ENCODE data around the gene GABPB1.

Gene GABPB1

DNA sequence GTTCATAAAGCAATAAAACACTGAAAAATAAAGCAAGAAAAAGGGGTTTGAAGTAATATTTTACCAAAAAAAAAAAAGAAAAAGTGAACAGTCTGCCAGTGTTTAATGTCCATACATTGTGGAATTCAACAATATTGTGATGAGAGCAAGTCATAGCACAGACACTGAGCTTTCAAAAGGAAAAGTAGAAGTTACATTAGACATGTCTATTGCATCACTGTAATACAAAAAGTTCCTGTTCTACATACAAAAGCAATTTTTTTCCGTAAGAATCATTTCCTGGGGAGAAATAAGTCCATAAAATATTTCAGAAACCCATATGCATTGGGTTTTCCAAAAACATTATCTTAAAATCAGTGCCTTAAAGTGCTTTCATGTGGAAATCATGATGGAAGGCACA lies 77.6 kb downstream of the GABPB1 start:
- DNase-seq (ENCODE audit: low spot score), result no peak

DNA sequence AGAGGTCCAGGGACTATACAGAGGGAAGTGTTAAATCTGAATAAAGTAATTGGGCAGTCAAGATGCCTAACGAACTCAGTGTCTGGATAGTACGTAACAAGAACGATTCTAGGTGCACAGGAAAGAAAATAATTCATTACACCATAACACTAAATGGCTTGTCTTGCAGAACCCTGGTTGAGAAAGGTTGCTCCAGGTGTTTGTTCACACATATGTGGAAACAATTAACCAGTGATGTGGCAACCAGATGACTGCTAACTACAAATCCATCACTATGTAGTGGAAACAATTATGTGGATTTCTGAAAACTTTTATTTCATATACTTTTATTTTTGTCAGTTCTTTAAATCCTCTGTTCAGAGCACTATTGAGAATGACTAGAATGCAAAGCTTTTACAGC lies 79.1 kb downstream of the GABPB1 start:
- DNase-seq (ENCODE audit: low spot score), result no peak

DNA sequence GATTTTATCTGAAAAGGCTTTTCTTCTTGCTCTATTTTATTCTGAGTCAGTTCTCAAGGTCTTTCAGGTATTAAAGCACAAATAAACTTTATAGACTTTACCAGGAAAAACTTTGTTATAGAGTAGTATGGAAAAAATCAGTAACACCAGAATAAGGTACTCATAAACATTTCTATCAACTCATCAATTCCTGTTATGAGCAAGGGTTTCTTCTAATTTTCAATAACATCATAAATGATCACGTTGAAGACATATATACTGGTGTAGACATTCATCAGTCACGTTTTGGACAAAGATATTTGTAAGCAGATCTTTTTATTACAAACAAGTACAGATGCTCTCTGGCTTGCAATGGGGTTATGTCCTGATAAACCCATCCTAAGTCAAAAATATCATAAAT lies 79.9 kb downstream of the GABPB1 start:
- no peak for DNase-seq (ENCODE audit: low spot score)

DNA sequence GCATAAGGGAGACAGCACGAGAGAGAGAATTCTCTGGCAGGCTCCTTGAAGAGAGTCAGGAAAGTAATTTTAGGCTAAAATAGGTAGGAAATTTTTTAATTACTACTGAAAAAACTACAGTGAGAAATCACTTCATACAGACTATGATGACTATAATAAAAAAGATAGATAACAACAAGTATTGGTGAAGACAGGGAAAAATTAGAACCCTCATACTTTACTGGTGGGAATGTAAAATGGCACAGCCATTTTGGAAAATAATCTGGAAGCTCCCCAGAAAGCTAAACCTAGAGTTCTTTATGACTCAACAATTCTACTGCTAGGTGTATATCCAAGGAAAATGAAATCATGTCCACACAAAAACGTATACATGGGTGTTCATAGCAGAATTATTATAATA lies 87.4 kb downstream of the GABPB1 start:
- no peak for DNase-seq (ENCODE audit: low spot score)

DNA sequence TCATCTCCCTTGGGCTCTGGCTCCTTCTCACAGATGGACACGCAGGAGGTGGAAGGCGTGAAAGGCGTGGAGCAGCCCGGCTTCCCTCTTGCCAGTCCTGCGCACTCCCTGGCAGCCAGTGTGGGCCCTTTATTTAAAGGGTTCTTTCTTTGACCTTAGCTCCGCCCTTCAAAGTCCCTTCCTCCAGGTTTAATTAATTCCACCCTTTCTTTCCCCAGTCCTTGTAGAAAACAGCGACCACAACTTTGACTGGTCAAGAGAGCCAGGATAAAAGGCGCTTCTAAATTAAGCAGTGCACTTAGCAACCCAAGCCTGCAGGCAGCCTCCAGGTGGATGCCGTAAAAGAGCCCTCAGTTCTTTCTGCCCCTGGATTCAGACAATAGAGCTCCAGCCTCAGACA lies 89.4 kb downstream of the GABPB1 start, which contains the start of gene HDC:
Gene HDC, minus strand, starts transcription at position 107 of the 400 bp plus-strand sequence. Its CDS starts 103 bp downstream, at position 4.
- DNase-seq (ENCODE audit: low spot score), result no peak

DNA sequence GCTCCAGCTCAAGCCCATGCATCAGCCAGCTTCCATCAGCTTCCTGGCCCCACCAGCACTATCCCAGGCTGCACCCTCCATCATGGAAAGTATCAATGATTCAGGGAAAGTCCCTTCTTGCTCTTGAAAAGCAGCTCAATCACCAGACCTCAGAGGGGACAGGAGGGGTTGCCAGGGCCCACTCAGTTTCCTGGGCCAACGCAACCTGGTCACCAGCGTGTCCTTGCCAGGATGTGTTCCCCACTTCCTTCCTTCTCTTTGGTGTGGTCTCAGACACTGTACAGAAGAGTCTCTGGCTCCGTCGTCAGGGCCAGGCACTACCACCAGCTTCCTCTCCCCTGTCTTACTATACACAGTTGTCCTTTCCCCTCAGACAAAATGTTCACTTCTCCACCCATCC lies 92.5 kb downstream of the GABPB1 start:
- DNase-seq (ENCODE audit: low spot score), result no peak

DNA sequence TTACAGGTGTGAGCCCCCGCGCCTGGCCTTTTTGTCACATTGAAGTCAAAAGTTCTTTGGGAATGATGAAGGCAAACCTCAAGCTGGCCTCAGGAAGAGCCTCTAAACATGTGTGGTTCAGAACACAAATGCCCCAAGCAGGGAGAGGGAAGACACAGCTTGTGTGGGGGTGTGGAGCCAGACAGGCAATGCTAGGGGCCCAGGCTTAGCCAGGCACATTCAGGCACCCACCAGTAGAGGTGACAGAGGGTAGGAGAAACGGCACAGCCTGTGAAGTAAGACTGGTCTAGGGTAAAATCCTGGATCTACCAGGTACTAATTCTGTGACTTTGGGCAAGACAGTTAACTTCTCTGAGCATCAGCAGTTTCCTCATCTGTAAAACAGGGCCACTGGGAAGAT lies 93.0 kb downstream of the GABPB1 start:
- no peak for DNase-seq (ENCODE audit: low spot score)

DNA sequence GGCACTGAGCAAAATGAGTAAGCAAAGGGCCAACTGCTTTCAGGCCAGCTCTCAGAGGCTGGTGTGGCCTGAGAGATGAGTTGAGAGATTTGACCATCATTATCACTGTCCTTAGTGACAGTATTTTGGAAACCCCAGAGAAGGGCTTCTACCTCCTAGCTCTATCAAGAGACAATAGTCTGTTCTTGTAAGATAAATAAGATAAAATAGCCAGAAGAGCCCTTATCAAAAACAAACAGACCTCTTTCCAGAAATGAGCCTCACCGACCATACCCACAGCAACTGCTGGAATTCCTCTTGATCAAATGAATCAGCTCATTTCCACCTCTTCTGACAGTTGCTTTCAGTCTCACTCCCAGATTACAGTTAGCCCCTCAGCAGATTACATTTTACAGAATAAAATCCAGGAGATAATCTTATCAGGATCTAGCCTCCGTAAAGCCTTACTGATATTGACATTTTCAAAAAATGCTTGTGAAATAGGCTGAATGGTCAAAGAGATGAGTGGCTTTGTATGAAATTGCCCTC lies 94.0 kb downstream of the GABPB1 start:
- DNase-seq (ENCODE audit: low spot score), result no peak

DNA sequence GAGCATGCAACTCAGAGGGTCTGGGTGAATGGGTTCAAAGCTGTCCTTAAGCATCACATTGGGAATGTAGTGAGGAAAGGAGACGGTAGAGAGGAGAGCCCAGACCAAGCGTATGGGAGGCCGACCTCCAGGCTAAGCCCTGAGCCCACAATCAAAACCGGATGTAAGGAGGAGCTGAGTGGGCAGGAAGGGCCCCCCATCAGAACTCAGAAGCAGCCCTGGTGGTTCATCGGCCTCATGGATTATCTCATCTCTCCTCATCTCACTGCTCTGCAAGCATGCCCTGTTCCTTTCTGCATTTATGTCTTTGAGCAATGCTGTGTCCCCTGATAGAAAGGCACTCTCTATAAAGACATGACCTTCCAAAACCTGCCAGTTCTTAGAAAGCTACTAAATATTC lies 95.7 kb downstream of the GABPB1 start:
- no peak for DNase-seq (ENCODE audit: low spot score)

DNA sequence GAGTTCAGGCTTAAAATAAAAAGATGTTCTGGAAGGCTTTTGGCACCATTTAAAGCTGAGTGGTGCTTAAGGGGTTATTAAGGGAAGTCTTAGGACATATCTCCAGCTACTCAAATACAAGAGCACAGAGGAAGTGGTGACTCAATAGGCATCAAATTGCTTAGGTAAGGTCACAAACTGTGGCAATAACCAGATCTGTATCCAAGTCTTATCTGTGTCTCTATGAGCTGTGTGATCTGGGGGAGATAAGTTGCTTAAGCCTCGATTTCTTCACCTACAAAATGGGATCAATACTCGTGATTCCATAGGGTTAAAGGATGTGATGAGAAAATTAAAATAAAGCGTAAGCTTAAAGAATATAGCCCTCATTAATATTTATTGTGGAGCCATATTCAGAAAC lies 97.1 kb downstream of the GABPB1 start:
- DNase-seq (ENCODE audit: low spot score), result no peak

DNA sequence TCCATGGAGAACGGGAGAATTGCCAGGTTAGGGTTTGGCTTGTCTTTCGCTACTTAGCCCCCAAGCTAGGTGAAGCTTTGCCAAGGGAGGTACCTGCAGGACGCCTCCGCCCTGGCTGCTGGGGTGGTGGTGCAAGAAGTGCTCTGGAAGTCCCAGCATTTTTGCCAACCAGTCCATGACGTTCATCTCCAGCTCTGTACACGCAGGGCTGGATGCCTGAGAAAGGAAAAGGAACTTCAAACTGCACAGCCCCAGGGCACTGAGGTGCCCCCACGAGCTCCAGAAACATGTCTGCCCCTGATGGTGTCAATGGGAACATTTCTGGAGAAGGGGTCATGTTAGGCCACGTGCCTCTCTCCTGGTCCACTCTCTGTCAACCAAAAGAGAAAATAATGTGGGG lies 97.7 kb downstream of the GABPB1 start:
- no peak for DNase-seq (ENCODE audit: low spot score)

DNA sequence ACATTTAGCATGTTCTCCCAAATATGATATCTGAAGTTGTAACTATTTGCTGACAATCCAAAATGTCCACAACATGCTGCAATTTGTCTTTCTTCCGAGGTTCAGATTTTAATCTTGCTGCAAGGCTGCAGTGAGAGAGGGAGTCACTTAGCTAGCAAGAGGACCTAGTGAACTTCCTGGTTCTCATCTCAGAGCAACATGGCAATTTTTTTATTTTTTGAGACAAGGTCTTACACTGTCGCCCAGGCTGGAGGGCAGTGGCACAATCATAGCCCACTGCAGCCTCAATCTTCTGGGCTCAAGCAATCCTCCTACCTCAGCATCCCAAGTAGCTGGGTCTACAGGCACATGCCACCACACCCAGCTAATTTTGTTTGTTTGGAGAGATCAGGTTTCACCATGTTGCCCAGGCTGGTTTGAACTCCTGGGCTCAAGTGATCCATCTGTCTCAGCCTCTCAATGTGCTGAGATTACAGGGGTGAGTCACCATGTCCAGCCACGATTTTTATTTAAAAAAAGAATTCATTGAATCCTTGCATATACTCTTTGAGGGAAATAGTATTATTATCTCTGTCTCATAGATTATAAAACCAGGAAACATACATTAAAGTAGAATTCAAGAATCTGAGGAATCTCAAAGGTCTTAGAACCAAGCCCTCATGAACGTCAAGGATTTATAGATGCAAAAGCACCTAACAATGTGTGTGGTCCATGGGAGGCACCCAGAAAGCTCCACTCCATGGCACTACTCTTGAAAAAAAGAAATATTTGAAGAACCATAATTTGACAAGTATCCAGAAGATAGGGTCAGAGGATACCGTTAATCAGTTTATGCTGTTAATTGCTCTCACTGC lies 98.6 kb downstream of the GABPB1 start:
- no peak for DNase-seq (ENCODE audit: low spot score)

DNA sequence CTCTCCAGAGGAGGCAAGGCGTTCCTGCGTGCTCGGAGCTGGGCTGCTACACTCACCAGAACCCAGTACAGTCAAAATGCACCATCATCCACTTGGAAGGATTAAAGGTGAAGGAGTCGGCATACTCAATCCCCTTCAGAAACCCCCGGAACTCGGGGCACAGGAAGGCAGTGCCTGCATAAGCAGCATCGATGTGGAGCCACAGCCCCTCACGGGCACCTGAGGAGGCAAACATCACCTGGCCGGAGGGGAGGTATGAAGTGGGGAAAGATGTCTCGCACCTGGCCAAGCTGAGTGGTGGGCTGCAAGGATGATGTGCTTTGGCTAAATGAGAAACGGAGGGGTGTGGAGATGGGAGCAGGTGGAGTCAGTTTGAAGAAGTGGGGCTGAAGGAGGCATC lies 102.4 kb downstream of the GABPB1 start:
- no peak for DNase-seq (ENCODE audit: low spot score)

DNA sequence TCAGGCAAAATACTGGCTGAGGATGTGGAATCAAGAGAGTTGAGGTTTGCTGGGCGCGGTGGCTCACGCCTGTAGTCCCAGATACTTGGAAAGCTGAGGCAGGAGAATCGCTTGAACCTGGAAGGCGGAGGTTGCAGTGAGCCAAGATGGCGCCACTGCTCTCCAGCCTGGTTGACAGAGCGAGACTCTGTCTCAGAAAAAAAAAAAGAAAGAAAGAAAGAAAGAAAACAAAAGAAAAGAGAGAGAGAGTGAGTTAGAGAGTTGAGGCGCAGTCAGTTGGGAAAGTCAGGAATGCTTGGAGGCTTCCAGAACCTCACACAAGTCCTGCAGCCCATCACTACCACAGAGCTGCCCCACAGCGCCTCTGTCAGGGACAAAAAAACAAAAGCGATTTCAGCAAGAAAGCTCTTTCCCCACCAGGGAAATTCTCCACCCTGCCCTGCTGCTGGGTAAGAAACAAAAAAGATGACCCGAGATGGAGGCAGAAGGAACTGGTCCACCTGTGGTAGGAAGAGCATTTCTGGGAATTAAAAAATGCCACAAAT lies 103.3 kb downstream of the GABPB1 start:
- DNase-seq (ENCODE audit: low spot score), result no peak

DNA sequence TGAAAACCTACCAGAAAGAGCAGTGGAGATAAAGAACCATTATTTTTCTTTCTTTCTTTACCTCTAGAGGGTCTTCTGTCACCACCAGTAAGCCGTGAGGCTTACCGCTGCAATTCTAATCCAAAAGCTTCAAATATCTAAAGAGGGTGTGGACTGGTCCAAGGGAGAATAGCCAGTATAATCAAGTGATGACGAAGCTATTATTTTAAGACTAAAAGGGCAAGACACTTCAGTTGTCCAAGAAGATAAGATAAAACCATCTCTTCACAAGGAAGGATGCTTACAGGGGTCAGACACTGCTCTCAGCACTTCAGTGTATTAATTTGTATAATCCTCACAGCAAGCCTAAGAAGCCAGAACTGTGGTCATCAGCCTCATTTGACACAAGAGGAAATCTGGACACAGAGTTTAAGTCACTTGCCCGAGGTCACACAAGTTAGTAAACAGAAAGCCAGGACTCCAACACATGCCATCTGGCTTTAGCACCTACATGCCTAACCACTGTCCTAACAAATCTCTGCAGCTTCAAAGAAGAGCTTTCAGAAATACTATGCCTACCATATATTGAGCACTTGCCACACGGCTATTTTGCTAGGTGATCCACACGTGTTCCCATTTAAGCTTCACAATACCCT lies 104.1 kb downstream of the GABPB1 start:
- no peak for DNase-seq (ENCODE audit: low spot score)

DNA sequence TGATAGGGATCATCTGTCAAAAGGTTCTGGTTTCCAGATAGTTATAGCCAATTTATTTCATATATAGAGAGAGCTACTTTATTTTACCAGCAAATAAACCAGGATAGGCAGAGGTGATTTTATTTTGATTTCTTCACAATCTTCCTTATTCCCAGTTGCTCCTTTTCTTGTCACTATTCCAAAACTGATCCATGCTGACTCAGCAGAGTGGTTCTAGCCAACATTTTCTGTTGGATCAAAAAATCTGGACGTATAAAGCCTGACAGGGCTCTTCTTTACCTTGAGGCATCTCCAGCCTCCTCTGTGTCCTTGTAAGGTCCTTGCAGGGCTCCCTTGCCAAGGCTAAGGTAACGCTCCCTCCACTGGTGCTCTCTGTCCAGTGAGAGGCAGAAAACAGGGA lies 105.3 kb downstream of the GABPB1 start:
- no peak for DNase-seq (ENCODE audit: low spot score)

DNA sequence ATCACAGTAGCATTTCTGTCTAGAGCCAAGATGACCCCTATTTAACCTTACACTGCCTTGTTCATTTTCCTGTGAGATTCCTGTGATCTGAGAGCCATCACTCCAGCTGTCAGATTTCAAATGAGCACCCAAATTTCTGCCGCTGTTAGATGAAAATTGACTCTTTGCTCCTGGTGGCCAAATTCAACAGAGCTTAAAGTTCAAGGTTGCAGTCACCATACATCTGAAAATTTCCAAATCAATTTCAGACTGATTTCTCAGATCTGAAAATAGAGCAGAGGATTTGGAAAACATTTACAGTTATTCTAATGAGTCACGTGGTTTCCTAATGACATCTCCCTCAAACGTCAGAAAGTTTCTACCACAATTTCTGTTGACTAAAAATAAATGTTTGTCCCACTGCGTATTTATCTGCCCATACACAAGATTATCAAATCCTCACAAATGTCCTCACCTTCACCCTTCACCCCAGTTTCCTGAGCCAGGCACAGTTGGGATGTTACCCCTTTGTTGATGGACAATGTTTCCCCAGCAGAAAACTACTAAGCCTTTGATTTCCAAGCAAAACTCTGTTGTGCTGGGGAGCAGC lies 105.9 kb downstream of the GABPB1 start:
- DNase-seq (ENCODE audit: low spot score), result no peak

DNA sequence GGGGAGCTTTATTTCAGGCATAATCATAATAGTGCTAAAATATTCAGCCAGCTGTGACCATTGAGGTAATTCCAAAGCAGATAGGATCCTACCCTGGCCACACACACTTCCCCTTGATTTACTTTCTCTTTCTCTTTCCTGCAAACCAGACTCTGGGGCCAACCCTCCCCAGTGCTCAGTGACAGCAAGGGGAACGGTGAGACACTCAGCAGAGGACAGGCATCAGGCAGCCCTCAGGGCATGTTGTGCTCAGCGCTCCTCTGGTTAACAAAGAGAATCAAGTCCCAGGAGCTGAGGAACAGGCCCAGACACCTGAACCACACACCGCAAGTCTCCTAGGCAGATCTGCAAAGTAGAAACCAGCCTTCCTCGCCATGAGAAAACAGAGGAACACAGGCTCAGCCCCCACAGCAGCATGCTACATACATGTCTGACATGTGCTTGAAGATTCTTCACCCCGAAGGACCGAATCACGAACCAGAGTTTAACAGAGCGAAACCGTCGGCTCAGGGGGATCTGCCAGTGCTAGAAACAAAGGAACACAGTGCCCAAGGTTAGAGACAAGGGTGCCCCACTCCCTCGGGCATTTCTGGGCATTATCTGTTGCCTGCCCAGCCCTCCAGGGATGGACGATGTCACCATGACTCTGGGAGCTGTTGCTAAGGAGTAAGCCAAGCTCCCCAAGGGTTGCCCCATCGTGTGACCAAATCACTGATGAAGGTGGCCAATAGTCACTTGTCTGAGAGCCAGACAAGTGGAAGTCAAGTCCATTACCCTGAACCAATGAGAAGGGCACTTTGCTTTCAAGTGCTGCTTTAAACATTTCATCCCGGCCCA lies 107.0 kb downstream of the GABPB1 start:
- no peak for DNase-seq (ENCODE audit: low spot score)

DNA sequence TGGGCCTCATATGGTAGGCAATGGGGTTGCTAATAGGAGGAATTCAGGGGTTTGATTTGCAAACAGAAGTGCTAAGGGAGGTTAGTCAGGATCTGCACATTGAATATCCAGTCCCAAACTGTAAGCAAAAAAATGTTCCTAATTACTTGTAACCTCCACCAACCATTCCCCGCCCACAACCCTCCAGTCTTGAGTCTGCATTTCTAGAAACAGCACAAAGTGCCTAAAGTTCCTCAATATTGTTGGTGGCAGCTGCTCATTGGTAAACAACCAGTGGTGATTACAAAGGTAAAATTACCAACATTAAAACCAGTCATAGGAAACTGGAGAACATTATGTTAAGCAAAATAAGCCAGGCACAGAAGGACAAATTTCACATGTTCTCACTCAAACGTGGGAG lies 108.4 kb downstream of the GABPB1 start:
- no peak for DNase-seq (ENCODE audit: low spot score)

DNA sequence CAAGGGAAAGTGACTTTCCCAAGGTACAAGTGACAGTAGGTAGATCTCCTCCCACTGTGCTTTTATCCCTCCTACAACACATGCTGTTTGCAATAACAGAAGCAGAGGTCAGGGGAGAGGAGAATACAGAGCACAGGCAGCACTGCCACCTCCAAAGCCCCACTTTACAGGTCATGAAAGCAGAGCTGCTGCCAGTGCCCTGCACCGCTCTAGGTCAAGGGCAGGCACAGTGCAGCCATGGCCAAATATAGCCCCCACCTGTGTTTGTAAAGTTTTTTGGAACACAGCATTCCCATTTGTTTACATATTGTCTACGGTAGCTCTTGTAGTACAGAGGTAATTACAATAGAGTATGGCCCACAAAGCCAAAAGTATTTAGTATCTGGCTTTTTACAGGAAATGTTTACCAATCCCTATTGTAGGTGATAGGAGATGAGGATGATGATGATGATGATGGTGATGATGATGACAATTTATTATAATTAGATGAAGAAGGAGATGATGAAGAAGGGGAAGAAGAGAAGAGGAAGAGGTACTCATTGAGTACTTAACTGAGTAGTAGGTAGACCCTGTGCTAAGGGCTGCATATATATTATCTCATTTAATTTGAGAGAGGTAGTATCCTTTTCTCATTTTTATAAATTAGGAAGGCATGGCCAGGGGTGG lies 109.9 kb downstream of the GABPB1 start:
- DNase-seq (ENCODE audit: low spot score), result no peak

DNA sequence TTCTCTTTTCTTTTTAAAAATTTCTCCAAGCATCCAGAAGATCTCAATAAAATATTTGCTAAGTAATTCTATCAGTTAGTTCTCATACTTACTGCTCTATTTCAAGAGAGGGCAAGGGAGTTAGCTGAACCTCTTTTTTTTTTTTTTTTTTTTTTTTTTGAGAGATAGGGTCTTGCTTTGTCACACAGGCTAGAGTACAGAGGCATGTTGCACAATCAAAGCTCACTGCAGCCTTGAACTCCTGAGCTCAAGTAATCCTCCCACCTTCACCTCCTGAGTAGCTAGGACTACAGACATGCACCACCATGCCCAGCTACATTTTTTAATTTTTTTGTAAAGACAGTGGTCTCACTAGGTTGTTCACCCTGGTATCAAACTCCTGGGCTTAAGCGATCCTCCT lies 110.8 kb downstream of the GABPB1 start:
- DNase-seq (ENCODE audit: low spot score), result no peak

Data from HuH-7 (cell line).